WTC11 (cell line): Measurements from ENCODE around the gene RHBDD2. TPM values are rescaled to one million over a fixed set of nuclear protein-coding genes. Genes with fewer than 3 reads are reported as not detected.

Experiments
- ATAC-seq: fragments of 200-7000 bp; cut with Tn5 transposase; 2 replicates; pipeline ENCODE4 v1.10.0; 2021; ENCODE audit warnings: mild to moderate bottlenecking, moderate library complexity
- CTCF ChIA-PET: fragments of 300-600 bp; sonication (Branson Sonifier 250); formaldehyde crosslinking; loops from one replicate; lab custom pipeline; 2021; ENCODE audit warnings: antibody characterized with exemption; lab: Charles Lee
- POLR2A ChIA-PET: fragments of 350-600 bp; sonication (Branson Sonifier 250); formaldehyde crosslinking; loops from one replicate; lab custom pipeline; 2021; ENCODE audit warnings: antibody characterized with exemption; lab: Charles Lee
- DNase-seq: peaks from one replicate; pipeline ENCODE4 v3.0.0; 2021; ENCODE audit warnings: low spot score
- H3K27ac Mint-ChIP-seq: 2 replicates; pipeline ENCODE4 v1.8.0; 2021; ENCODE audit warnings: mixed read lengths
- H3K27me3 Mint-ChIP-seq: 2 replicates; pipeline ENCODE4 v1.8.0; 2021; ENCODE audit warnings: low read depth, mild to moderate bottlenecking, moderate library complexity, mixed read lengths
- H3K36me3 Mint-ChIP-seq: 2 replicates; pipeline ENCODE4 v1.8.0; 2021; ENCODE audit warnings: mixed read lengths
- H3K4me1 Mint-ChIP-seq: 2 replicates; pipeline ENCODE4 v1.8.0; 2022; ENCODE audit warnings: mixed read lengths
- H3K4me3 Mint-ChIP-seq: 2 replicates; pipeline ENCODE4 v1.8.0; 2021; ENCODE audit warnings: mild to moderate bottlenecking, moderate library complexity, mixed read lengths
- H3K9me3 Mint-ChIP-seq: 2 replicates; pipeline ENCODE4 v1.8.0; 2021; ENCODE audit warnings: mixed read lengths
- AFF4 ChIP-seq: sonication (generic); formaldehyde crosslinking; IDR thresholded peaks from 2 replicates; pipeline ENCODE4 v1.8.1; 2023; ENCODE audit warnings: mild to moderate bottlenecking, missing genetic modification reagents, borderline replicate concordance
- CBFB ChIP-seq: sonication (generic); formaldehyde crosslinking; IDR thresholded peaks from 2 replicates; pipeline ENCODE4 v1.8.1; 2022; ENCODE audit warnings: mild to moderate bottlenecking, low read depth, missing genetic modification reagents
- E2F5 ChIP-seq: sonication (generic); formaldehyde crosslinking; IDR thresholded peaks from 2 replicates; pipeline ENCODE4 v1.8.1; 2022; ENCODE audit warnings: mild to moderate bottlenecking, moderate library complexity, missing genetic modification reagents
- KAT7 ChIP-seq: sonication (generic); formaldehyde crosslinking; IDR thresholded peaks from 2 replicates; pipeline ENCODE4 v1.8.1; 2023; ENCODE audit warnings: missing genetic modification reagents, mild to moderate bottlenecking, borderline replicate concordance
- MXD4 ChIP-seq: fragments of 250-450 bp; sonication (Bioruptor Pico); IDR thresholded peaks from 2 replicates; pipeline ENCODE4 v1.8.0; 2021; ENCODE audit warnings: mild to moderate bottlenecking, moderate library complexity, borderline replicate concordance
- NR1H2 ChIP-seq: sonication (generic); formaldehyde crosslinking; IDR thresholded peaks from 2 replicates; pipeline ENCODE4 v1.9.0; 2021; ENCODE audit warnings: mild to moderate bottlenecking, moderate library complexity, missing genetic modification reagents
- RELA ChIP-seq: sonication (generic); formaldehyde crosslinking; IDR thresholded peaks from 2 replicates; pipeline ENCODE4 v1.8.1; 2022; ENCODE audit warnings: missing genetic modification reagents, mild to moderate bottlenecking, borderline replicate concordance
- SOX15 ChIP-seq: fragments of 250-450 bp; sonication (Bioruptor Pico); IDR thresholded peaks from 2 replicates; pipeline ENCODE4 v1.9.0; 2021; ENCODE audit warnings: mild to moderate bottlenecking
- STAT6 ChIP-seq: sonication (generic); formaldehyde crosslinking; conservative IDR thresholded peaks from 2 replicates; pipeline ENCODE4 v1.8.1; 2023; ENCODE audit warnings: mild to moderate bottlenecking, low read depth, missing genetic modification reagents, moderate library complexity
- TCF7 ChIP-seq: sonication (generic); formaldehyde crosslinking; IDR thresholded peaks from 2 replicates; pipeline ENCODE4 v1.8.0; 2022; ENCODE audit warnings: mild to moderate bottlenecking, low read depth, missing genetic modification reagents, moderate library complexity
- TEAD4 ChIP-seq: sonication (generic); formaldehyde crosslinking; IDR thresholded peaks from 2 replicates; pipeline ENCODE4 v1.8.0; 2022; ENCODE audit warnings: mild to moderate bottlenecking, missing genetic modification reagents
- TP53 ChIP-seq: sonication (generic); formaldehyde crosslinking; IDR thresholded peaks from 2 replicates; pipeline ENCODE4 v1.8.1; 2023; ENCODE audit warnings: mild to moderate bottlenecking, missing genetic modification reagents
- USF2 ChIP-seq: sonication (generic); formaldehyde crosslinking; IDR thresholded peaks from 2 replicates; pipeline ENCODE4 v1.8.1; 2023; ENCODE audit warnings: mild to moderate bottlenecking, missing genetic modification reagents, moderate library complexity
- ZMAT4 ChIP-seq: fragments of 250-450 bp; sonication (Bioruptor Pico); IDR thresholded peaks from 2 replicates; pipeline ENCODE4 v1.9.0; 2021; ENCODE audit warnings: mild to moderate bottlenecking
- ZNF425 ChIP-seq: fragments of 250-450 bp; sonication (Bioruptor Pico); conservative IDR thresholded peaks from 2 replicates; pipeline ENCODE4 v1.9.0; 2021; ENCODE audit warnings: mild to moderate bottlenecking
- total RNA-seq: library from RNA; stranded (reverse); gene quantifications from 3 replicates; pipeline ENCODE4 v1.2.3, GENCODE V29; 2021

Gene RHBDD2
- total RNA-seq, 1 experiment from 2014 or later: 34.3 TPM

- DNase-seq: no peak
- no peaks in the 10 kb centered on the region for H3K9me3 Mint-ChIP-seq
- peaks cover 70% of the 10 kb centered on the region for H3K36me3 Mint-ChIP-seq
- no peak for TF ChIP-seq KAT7 (CRISPR knock-in tag)
- ChIA-PET CTCF (no interaction called here), POLR2A (interaction anchor here (1.1 kb wide), 1 partner anchor 14 kb away, joined by 3 read pairs; no protein-coding TSS in a partner anchor)
- H3K4me3 Mint-ChIP-seq: no peak overlapping the region
- ATAC-seq: no peak
- H3K4me1 Mint-ChIP-seq: peaks cover 14% of the 10 kb centered on the region
- H3K27me3 Mint-ChIP-seq: no peaks in the 10 kb centered on the region
- H3K27ac Mint-ChIP-seq: no peak overlapping the region
Measured at GRCh38 chr7:75885036-75885435, 6.2 kb downstream of the RHBDD2 start.

- CTCF ChIA-PET: no interaction called here
- no peaks in the 10 kb centered on the region for H3K27me3 Mint-ChIP-seq
- TF ChIP-seq SOX15 (CRISPR knock-in tag) (no peak), AFF4 (CRISPR knock-in tag) (no peak), TEAD4 (CRISPR knock-in tag) (no peak), CBFB (no peak), E2F5 (CRISPR knock-in tag) (no peak), USF2 (CRISPR knock-in tag) (no peak), ZNF425 (CRISPR knock-in tag) (no peak), NR1H2 (CRISPR knock-in tag) (no peak), RELA (CRISPR knock-in tag) (no peak), STAT6 (no peak), MXD4 (CRISPR knock-in tag) (no peak), TP53 (no peak), TCF7 (CRISPR knock-in tag) (no peak), ZMAT4 (CRISPR knock-in tag) (no peak)
- TF ChIP-seq, all 79 proteins: peak for 0
- ATAC-seq (no peak), DNase-seq (no peak)
- POLR2A ChIA-PET: no interaction called here
- Mint-ChIP-seq H3K27ac (no peak overlapping the region), H3K9me3 (no peaks in the 10 kb centered on the region), H3K36me3 (peaks cover 46% of the 10 kb centered on the region), H3K4me3 (no peak overlapping the region), H3K4me1 (no peaks in the 10 kb centered on the region)
Measured at GRCh38 chr7:75887669-75888369, 9.0 kb downstream of the RHBDD2 start.
